GM10266 (cell line): ENCODE measurements around the gene EFCAB12.

ENCODE experiments used
- DNase-seq: peaks from one replicate; pipeline ENCODE4 v3.0.0; 2012; ENCODE audit errors: extremely low spot score
- TF ChIP-seq, protein P1 (sequence below): IDR thresholded peaks from 2 replicates; pipeline ENCODE4 v1.5.1; 2012; ENCODE audit warnings: mild to moderate bottlenecking, low read depth; ENCODE audit not compliant: control insufficient read depth, insufficient read depth; ENCODE audit errors: missing control alignments

Gene EFCAB12

DNA sequence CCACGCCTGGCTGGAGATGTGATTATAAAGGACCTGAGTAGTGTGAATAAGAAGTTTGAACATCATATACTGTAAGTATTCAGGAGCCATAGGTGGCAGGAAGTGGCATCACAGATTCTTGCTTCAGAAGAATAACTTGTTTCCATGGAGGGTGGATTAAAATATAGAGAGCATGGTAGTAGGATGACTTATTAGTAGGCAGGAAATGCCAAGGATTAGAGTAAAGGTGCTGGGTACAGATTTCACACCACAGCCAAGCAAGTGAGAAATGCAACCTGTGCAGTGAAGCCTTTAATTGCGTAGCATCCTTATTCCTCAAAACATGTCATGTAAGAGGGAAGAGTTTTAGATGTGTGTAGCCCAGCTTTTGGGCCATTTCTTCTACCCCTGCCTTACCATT lies 42.4 kb upstream of the EFCAB12 start:
- TF ChIP-seq, protein P1, sequence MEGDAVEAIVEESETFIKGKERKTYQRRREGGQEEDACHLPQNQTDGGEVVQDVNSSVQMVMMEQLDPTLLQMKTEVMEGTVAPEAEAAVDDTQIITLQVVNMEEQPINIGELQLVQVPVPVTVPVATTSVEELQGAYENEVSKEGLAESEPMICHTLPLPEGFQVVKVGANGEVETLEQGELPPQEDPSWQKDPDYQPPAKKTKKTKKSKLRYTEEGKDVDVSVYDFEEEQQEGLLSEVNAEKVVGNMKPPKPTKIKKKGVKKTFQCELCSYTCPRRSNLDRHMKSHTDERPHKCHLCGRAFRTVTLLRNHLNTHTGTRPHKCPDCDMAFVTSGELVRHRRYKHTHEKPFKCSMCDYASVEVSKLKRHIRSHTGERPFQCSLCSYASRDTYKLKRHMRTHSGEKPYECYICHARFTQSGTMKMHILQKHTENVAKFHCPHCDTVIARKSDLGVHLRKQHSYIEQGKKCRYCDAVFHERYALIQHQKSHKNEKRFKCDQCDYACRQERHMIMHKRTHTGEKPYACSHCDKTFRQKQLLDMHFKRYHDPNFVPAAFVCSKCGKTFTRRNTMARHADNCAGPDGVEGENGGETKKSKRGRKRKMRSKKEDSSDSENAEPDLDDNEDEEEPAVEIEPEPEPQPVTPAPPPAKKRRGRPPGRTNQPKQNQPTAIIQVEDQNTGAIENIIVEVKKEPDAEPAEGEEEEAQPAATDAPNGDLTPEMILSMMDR: no peak
- DNase-seq: no peak

DNA sequence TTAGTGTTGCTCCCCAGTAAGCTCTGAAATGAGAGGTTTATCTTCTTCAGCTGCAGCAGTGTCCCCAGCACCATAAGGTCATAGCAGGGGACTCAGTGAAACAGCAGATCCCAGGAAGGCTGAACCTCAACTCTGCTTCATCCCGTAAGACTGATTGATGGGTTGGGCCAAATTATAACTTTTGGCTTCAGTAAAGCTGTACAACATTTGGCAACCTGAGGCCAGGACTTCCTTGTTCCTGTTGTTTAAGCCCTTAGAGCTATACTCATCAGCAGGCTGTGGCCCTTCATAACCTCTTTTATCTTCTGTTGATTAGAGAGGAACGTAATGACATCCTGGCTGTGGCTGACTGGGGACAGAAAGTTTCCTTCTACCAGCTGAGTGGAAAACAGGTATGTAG lies 40.6 kb upstream of the EFCAB12 start:
- DNase-seq: no peak
- TF ChIP-seq, protein P1: no peak

DNA sequence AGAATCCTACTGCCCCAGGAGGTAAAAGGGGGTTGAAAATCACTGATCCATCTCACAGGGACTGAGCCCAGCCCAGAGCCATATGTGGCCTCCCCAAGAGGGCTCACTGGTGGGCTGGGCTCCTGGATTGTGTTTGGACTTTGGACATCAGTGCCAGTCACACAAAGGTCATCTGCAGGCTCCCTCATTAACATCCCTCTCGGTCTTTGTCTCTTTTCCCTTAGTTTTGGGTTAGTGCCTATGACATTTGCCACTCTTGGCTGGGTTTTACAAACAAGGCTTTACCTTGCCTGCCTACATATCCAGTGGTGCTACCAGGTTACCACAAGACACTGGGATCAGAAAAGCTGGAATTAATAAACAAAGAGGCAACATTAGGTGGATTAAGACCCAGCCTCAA lies 39.5 kb upstream of the EFCAB12 start:
- no peak for DNase-seq
- TF ChIP-seq, protein P1: no peak

DNA sequence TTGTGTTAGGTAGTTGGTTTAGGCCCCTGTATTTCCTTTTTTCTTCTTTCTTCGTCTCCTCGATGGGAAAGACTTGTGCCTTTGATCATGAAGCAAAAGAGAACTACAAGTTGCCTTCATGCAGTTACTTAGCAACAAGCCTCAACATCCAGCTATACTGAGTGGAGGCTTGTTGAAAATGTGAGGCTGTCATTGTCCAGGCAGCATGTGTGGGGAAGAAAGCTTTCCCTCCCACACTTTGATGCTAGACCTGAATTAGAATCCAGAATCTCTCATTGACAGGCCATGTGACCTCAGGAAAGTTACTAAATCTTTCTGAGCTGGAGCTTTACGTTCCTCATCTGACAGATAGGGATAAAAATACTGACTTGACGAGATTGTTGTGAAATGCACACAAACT lies 35.3 kb upstream of the EFCAB12 start:
- TF ChIP-seq, protein P1: no peak

DNA sequence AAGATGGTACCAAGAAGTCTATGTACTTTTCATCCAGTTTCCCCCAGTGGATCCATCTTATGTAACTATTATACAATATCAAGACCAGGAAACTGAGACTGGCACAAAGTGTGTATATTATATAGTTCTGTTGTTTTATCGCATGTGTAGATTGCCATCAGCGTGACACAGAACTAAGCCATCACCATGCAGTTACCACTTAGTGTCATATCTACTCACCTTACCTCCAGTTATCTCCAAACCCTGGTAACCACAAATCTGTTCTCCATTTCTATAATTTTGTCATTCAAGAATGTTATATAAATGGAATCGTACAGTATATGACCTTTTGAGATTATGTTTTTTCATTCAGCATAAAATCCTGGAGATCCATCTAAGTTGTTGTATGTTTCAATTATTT lies 34.7 kb upstream of the EFCAB12 start:
- TF ChIP-seq, protein P1: no peak

More for the DNA sequence above, 35.3 kb upstream of the EFCAB12 start:
- no peak for DNase-seq

DNA sequence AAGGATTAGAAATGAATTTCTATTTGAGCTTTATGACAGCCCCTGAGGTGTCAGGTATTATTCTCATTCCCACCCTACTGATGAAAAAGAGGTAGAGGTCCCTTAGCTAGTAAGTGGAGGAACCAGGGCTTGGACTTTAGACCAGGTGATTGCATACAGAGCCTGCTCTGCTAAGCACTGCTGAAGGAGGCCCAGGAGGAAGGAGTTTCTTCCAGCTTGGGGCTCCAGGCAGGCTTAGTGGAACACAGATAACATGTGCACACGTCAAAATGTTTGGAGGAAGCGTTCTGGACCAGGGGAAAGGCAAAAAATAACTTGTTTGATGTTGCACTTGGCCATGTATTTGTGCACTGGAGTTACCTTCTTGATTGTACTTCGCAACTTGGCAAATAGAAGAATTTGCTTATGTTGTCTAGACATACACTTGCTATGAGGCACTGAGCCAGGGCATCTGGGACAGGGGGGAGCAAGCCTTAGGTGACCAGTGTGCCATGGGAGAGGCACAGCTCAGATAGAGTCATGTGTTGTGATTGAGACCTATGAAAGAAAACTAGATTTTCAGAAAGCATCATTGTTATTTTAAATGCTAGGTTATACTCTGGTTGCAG lies 34.0 kb upstream of the EFCAB12 start:
- no peak for DNase-seq
- TF ChIP-seq, protein P1: no peak

More for the DNA sequence above, 34.7 kb upstream of the EFCAB12 start:
- no peak for DNase-seq

DNA sequence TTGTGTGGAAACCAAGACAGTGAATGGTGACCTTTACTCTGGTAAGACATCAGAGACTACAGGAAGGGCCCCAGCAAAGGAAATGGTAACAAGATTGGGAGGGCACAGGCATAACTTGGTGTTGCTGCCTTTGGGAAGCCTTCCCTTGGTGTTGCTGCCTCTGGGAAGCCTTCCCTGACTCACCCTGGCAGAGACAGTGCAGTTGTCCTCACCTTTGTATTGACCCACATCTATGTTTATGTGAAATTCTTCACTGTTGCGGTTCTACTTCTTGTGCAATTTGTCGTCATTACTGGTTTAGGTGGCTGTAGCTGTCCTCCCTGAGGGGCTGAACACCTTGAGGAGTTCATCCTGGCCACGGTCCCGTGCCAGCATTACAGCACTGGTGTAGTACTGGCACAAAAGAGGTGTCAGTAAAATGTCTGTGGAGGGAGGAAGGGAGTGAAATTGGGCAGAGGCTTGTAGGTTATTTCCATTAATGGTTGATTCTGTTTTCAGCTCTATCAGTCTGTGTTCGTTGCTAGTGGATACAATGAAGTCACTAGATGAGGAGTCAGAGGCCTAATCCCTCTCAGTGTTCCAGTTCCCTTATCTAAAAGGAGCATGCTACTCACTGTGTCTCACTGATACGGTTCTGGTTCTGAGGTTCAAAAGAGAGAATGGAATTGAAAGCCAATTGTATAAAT lies 33.2 kb upstream of the EFCAB12 start:
- DNase-seq: no peak

More for the DNA sequence above, 33.2 kb upstream of the EFCAB12 start:
- TF ChIP-seq, protein P1: no peak
